Measurements from ENCODE around the gene SPATA6. TPM values are rescaled to one million over a fixed set of nuclear protein-coding genes. Genes with fewer than 3 reads are reported as not detected.
"Not testable (repeated sequence)": the region's sequence is repeated elsewhere in the genome, so short reads cannot be mapped to it uniquely, and the experiment has no call there.

Gene SPATA6
- polyA plus RNA-seq, 1 donor from 2014 or later: 3.2 TPM

DNA sequence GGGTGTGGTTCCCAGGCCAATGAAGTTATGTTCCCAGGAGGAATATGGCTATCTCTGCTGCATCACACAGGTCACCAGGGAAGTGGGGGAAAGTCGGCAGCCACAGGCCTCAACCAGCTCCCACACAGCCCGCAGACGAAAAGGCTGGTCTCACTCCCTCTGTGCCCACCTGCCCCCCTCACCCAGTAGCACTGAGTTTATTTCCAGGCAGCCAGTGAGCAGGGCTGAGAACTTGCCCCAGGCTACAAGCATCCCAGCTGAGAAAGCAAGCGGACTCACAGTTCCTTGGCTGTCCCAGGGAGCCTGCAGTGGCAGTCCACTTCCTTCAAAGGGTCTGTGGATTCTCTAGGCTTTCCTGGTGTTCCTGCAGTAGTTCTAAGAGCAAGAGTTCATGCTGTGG is 180.6 kb downstream of the SPATA6 start:
- no peak overlapping the region for H3K4me3 ChIP-seq (ENCODE audit: low read length)
- no peaks in the 10 kb centered on the region for H3K36me3 ChIP-seq (ENCODE audit: insufficient read depth, low read length)
- no peaks in the 10 kb centered on the region for H4K20me1 ChIP-seq (ENCODE audit: insufficient read depth)
- no peaks in the 10 kb centered on the region for H3K9me2 ChIP-seq (ENCODE audit: insufficient read depth, low read length)
- no peak overlapping the region for H3K9ac ChIP-seq (ENCODE audit: low read length)
- no peak overlapping the region for H2AFZ ChIP-seq (ENCODE audit: low read depth, low read length)
- TF ChIP-seq TAF1 (IDR thresholded peaks at IDR 0.05; ENCODE audit: low read depth): no peak
- no peak for TF ChIP-seq REST (IDR thresholded peaks at IDR 0.05; ENCODE audit: borderline replicate concordance)
- no peak for TF ChIP-seq SMC3 (conservative IDR thresholded peaks at IDR 0.05; ENCODE audit: poor library complexity)
- TF ChIP-seq MXI1 (conservative IDR thresholded peaks at IDR 0.05; ENCODE audit: poor library complexity, severe bottlenecking): no peak
- TF ChIP-seq RAD21 (conservative IDR thresholded peaks at IDR 0.05): no peak
- TF ChIP-seq, protein P1, sequence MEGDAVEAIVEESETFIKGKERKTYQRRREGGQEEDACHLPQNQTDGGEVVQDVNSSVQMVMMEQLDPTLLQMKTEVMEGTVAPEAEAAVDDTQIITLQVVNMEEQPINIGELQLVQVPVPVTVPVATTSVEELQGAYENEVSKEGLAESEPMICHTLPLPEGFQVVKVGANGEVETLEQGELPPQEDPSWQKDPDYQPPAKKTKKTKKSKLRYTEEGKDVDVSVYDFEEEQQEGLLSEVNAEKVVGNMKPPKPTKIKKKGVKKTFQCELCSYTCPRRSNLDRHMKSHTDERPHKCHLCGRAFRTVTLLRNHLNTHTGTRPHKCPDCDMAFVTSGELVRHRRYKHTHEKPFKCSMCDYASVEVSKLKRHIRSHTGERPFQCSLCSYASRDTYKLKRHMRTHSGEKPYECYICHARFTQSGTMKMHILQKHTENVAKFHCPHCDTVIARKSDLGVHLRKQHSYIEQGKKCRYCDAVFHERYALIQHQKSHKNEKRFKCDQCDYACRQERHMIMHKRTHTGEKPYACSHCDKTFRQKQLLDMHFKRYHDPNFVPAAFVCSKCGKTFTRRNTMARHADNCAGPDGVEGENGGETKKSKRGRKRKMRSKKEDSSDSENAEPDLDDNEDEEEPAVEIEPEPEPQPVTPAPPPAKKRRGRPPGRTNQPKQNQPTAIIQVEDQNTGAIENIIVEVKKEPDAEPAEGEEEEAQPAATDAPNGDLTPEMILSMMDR (IDR thresholded peaks at IDR 0.05; ENCODE audit: poor library complexity, severe bottlenecking): no peak
- TF ChIP-seq POLR2AphosphoS5 (IDR thresholded peaks at IDR 0.05): no peak
- TF ChIP-seq EP300 (conservative IDR thresholded peaks at IDR 0.05; ENCODE audit: poor library complexity, severe bottlenecking): no peak
- no peak for TF ChIP-seq EZH2 (IDR thresholded peaks at IDR 0.05; ENCODE audit: borderline replicate concordance, insufficient read depth, low read length, poor library complexity, severe bottlenecking)
- H3K9me3 ChIP-seq (ENCODE audit: low read length): no peaks in the 10 kb centered on the region
- no peaks in the 10 kb centered on the region for H3F3A ChIP-seq (ENCODE audit: insufficient read depth, low read length, poor library complexity, severe bottlenecking)
- no peak overlapping the region for H3K27ac ChIP-seq (ENCODE audit: low read length)
- H3K4me2 ChIP-seq (ENCODE audit: low read length): no peak overlapping the region
- no peaks in the 10 kb centered on the region for H3K27me3 ChIP-seq (ENCODE audit: insufficient read depth, low read depth, low read length)
- no peaks in the 10 kb centered on the region for H3K79me2 ChIP-seq (replicated peaks; ENCODE audit: insufficient read depth, low read length)

GRCh38 chr1:48285525-48285924 is 186.5 kb downstream of the SPATA6 start:
- no peaks in the 10 kb centered on the region for H3K27me3 ChIP-seq (ENCODE audit: insufficient read depth, low read depth, low read length)
- H3K36me3 ChIP-seq (ENCODE audit: insufficient read depth, low read length): no peaks in the 10 kb centered on the region
- H4K20me1 ChIP-seq (ENCODE audit: insufficient read depth): no peaks in the 10 kb centered on the region
- no peak overlapping the region for H3K9ac ChIP-seq (ENCODE audit: low read length)
- H3K4me3 ChIP-seq (ENCODE audit: low read length): no peak overlapping the region
- TF ChIP-seq MXI1 (conservative IDR thresholded peaks at IDR 0.05; ENCODE audit: poor library complexity, severe bottlenecking) (no peak), TAF1 (IDR thresholded peaks at IDR 0.05; ENCODE audit: low read depth) (no peak), SMC3 (conservative IDR thresholded peaks at IDR 0.05; ENCODE audit: poor library complexity) (no peak), RAD21 (conservative IDR thresholded peaks at IDR 0.05) (no peak), REST (IDR thresholded peaks at IDR 0.05; ENCODE audit: borderline replicate concordance) (no peak), EZH2 (IDR thresholded peaks at IDR 0.05; ENCODE audit: borderline replicate concordance, insufficient read depth, low read length, poor library complexity, severe bottlenecking) (no peak), EP300 (conservative IDR thresholded peaks at IDR 0.05; ENCODE audit: poor library complexity, severe bottlenecking) (no peak), POLR2AphosphoS5 (IDR thresholded peaks at IDR 0.05) (no peak)
- TF ChIP-seq, protein P1 (IDR thresholded peaks at IDR 0.05; ENCODE audit: poor library complexity, severe bottlenecking): no peak
- H3K9me2 ChIP-seq (ENCODE audit: insufficient read depth, low read length): no peaks in the 10 kb centered on the region
- H2AFZ ChIP-seq (ENCODE audit: low read depth, low read length): no peak overlapping the region
- H3K27ac ChIP-seq (ENCODE audit: low read length): no peak overlapping the region
- no peak overlapping the region for H3K4me2 ChIP-seq (ENCODE audit: low read length)
- no peaks in the 10 kb centered on the region for H3K79me2 ChIP-seq (replicated peaks; ENCODE audit: insufficient read depth, low read length)
- H3K9me3 ChIP-seq (ENCODE audit: low read length): no peaks in the 10 kb centered on the region
- H3F3A ChIP-seq (ENCODE audit: insufficient read depth, low read length, poor library complexity, severe bottlenecking): no peaks in the 10 kb centered on the region

GRCh38 chr1:48284696-48285420 is 187.1 kb downstream of the SPATA6 start:
- not testable (repeated sequence) for H3K79me2 ChIP-seq (replicated peaks; ENCODE audit: insufficient read depth, low read length); H3K4me2 ChIP-seq (ENCODE audit: low read length); H3K4me3 ChIP-seq (ENCODE audit: low read length); H3K36me3 ChIP-seq (ENCODE audit: insufficient read depth, low read length); H3K9ac ChIP-seq (ENCODE audit: low read length); H3K9me3 ChIP-seq (ENCODE audit: low read length); H3K27me3 ChIP-seq (ENCODE audit: insufficient read depth, low read depth, low read length); H3K9me2 ChIP-seq (ENCODE audit: insufficient read depth, low read length); H3K27ac ChIP-seq (ENCODE audit: low read length); H4K20me1 ChIP-seq (ENCODE audit: insufficient read depth); H2AFZ ChIP-seq (ENCODE audit: low read depth, low read length); H3F3A ChIP-seq (ENCODE audit: insufficient read depth, low read length, poor library complexity, severe bottlenecking)

All from neural cell (in vitro differentiated cells).